Esophagus muscularis mucosa (tissue), 4 donors: Measurements from ENCODE around the gene BMP6.

ENCODE experiments used
- EP300 ChIP-seq: sonication (generic); formaldehyde crosslinking; IDR thresholded peaks from one replicate; pipeline ENCODE4 v1.6.1; 2017; ENCODE audit warnings: antibody characterized with exemption
- POLR2A ChIP-seq: fragments of 450-650 bp; IDR thresholded peaks from one replicate; pipeline ENCODE4 v1.6.1; 2017; ENCODE audit warnings: antibody characterized with exemption, moderate library complexity, mild to moderate bottlenecking, low read depth
- TF ChIP-seq, protein P1 (sequence below), 3 experiments: fragments of 200-600 bp in 2 of 3; fragments of 450-650 bp in 1 of 3; sonication (generic) in 2 of 3; IDR thresholded peaks; one replicate each; pipeline ENCODE4 v1.5.1; 2017 to 2019; ENCODE audit warnings: antibody characterized with exemption in 3 of 3, mild to moderate bottlenecking in 2 of 3, moderate library complexity in 1 of 3

DNA sequence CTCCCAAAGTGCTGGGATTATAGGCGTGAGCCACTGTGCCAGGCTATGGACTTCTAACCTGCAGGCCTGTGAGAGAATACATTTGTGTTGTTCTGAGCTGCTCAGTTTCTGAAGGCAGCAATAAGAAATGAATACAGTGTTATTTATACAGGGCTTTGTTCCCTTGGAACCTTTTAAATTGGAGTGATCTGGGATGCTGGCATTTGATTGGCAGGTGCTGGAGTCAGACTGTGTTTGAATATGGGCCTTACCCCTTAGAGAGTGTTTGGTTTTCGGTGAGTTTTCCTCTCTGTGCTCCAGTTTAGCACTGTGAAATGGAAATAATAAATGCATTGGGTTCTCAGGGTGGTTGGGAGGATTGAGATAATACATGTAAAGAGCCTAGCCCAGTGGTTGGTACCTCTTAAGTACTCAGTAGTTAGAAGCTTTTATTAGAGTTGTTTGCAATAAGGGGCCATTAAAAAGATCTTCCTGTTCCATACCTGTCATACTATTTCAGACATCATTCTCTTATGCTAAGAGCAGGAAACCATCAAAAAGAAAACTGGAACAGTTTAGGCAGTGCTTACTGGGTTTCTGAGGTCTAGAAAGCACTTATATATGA is 22.1 kb downstream of the BMP6 start:
- TF ChIP-seq, protein P1, sequence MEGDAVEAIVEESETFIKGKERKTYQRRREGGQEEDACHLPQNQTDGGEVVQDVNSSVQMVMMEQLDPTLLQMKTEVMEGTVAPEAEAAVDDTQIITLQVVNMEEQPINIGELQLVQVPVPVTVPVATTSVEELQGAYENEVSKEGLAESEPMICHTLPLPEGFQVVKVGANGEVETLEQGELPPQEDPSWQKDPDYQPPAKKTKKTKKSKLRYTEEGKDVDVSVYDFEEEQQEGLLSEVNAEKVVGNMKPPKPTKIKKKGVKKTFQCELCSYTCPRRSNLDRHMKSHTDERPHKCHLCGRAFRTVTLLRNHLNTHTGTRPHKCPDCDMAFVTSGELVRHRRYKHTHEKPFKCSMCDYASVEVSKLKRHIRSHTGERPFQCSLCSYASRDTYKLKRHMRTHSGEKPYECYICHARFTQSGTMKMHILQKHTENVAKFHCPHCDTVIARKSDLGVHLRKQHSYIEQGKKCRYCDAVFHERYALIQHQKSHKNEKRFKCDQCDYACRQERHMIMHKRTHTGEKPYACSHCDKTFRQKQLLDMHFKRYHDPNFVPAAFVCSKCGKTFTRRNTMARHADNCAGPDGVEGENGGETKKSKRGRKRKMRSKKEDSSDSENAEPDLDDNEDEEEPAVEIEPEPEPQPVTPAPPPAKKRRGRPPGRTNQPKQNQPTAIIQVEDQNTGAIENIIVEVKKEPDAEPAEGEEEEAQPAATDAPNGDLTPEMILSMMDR (IDR thresholded peaks at IDR 0.05), result no peak
- TF ChIP-seq EP300 (no peak), POLR2A (no peak)
